Mesenchymal stem cell (in vitro differentiated cells and primary cell): ENCODE results near the gene CA11.
"Not testable (repeated sequence)": the region's sequence is repeated elsewhere in the genome, so short reads cannot be mapped to it uniquely, and the experiment has no call there.

ENCODE experiments used
- DNase-seq: peaks from one replicate; pipeline ENCODE4 v3.0.0-alpha.2; 2013
- H2AFZ ChIP-seq: one replicate; pipeline ENCODE4 v1.6.1; 2013; ENCODE audit warnings: low read depth, mild to moderate bottlenecking, control low read depth, inconsistent platforms, low read length, moderate library complexity
- H2AK5ac ChIP-seq: 2 replicates; pipeline ENCODE4 v1.6.1; 2013; ENCODE audit warnings: low read length, moderate library complexity, mild to moderate bottlenecking, inconsistent platforms; ENCODE audit not compliant: severe bottlenecking
- H2BK120ac ChIP-seq: one replicate; pipeline ENCODE4 v1.6.1; 2013; ENCODE audit warnings: low read depth, mild to moderate bottlenecking, inconsistent platforms, low read length, moderate library complexity
- H2BK12ac ChIP-seq, 2 experiments: one replicate each; pipeline ENCODE4 v1.6.1; 2013; ENCODE audit warnings: inconsistent platforms in 2 of 2, low read length in 2 of 2, mild to moderate bottlenecking in 2 of 2, moderate library complexity in 2 of 2, control low read depth in 1 of 2
- H2BK15ac ChIP-seq: one replicate; pipeline ENCODE4 v1.6.1; 2013; ENCODE audit warnings: mild to moderate bottlenecking, low read depth, inconsistent platforms; ENCODE audit not compliant: poor library complexity, severe bottlenecking
- H2BK5ac ChIP-seq: 2 replicates; pipeline ENCODE4 v1.6.1; 2013; ENCODE audit warnings: low read depth, mild to moderate bottlenecking, low read length, control low read depth, inconsistent platforms; ENCODE audit not compliant: poor library complexity, severe bottlenecking
- H3K14ac ChIP-seq, 2 experiments: one replicate each; pipeline ENCODE4 v1.6.1; 2013; ENCODE audit warnings: inconsistent platforms in 2 of 2, low read length in 2 of 2, control low read depth in 1 of 2, mild to moderate bottlenecking in 1 of 2, moderate library complexity in 1 of 2
- H3K18ac ChIP-seq, 2 experiments: one replicate each; pipeline ENCODE4 v1.6.1; 2013; ENCODE audit warnings: inconsistent platforms in 2 of 2, low read length in 2 of 2, control low read depth in 1 of 2, low read depth in 1 of 2, mild to moderate bottlenecking in 1 of 2
- H3K23ac ChIP-seq, 2 experiments: one replicate each; pipeline ENCODE4 v1.6.1; 2013; ENCODE audit warnings: inconsistent platforms in 2 of 2, low read length in 2 of 2, mild to moderate bottlenecking in 2 of 2, moderate library complexity in 2 of 2, control low read depth in 1 of 2
- H3K27ac ChIP-seq: 2 replicates; pipeline ENCODE4 v1.5.1; 2013; ENCODE audit warnings: mild to moderate bottlenecking, moderate library complexity, low read length, control low read depth, inconsistent platforms; ENCODE audit not compliant: poor library complexity, severe bottlenecking
- H3K27me3 ChIP-seq, 2 experiments: 2 replicates each; pipeline versions ENCODE4 v1.6.1 to v1.7.0; 2013; ENCODE audit warnings: low read length in 2 of 2, mild to moderate bottlenecking in 2 of 2, moderate library complexity in 2 of 2, control low read depth in 1 of 2, inconsistent platforms in 1 of 2; ENCODE audit not compliant: control insufficient read depth in 1 of 2, insufficient read depth in 1 of 2
- H3K36me3 ChIP-seq, 2 experiments: 2 replicates each; pipeline versions ENCODE4 v1.6.1 to v1.7.0; 2013; ENCODE audit warnings: low read length in 2 of 2, control low read depth in 1 of 2, inconsistent platforms in 1 of 2, low read depth in 1 of 2, mild to moderate bottlenecking in 1 of 2; ENCODE audit not compliant: insufficient read depth in 2 of 2, control insufficient read depth in 1 of 2
- H3K4ac ChIP-seq, 2 experiments: one replicate each; pipeline ENCODE4 v1.6.1; 2013; ENCODE audit warnings: inconsistent platforms in 2 of 2, low read length in 2 of 2, mild to moderate bottlenecking in 2 of 2, moderate library complexity in 2 of 2, control low read depth in 1 of 2, low read depth in 1 of 2
- H3K4me1 ChIP-seq: 2 replicates; pipeline ENCODE4 v1.6.1; 2013; ENCODE audit warnings: low read depth, low read length, control low read depth; ENCODE audit not compliant: control insufficient read depth, insufficient read depth
- H3K4me2 ChIP-seq: 2 replicates; pipeline ENCODE4 v1.6.1; 2013; ENCODE audit warnings: low read length, mild to moderate bottlenecking, inconsistent platforms; ENCODE audit not compliant: poor library complexity, severe bottlenecking
- H3K4me3 ChIP-seq, 2 experiments: 2 replicates each; pipeline versions ENCODE4 v1.5.1 to v1.7.0; 2013; ENCODE audit warnings: low read length in 2 of 2, mild to moderate bottlenecking in 2 of 2, control low read depth in 1 of 2, low read depth in 1 of 2; ENCODE audit not compliant: insufficient read depth in 1 of 2
- H3K79me1 ChIP-seq: replicated peaks from 2 replicates; pipeline ENCODE4 v1.6.1; 2013; ENCODE audit warnings: mild to moderate bottlenecking, control low read depth, low read length, inconsistent platforms; ENCODE audit not compliant: poor library complexity, severe bottlenecking
- H3K9ac ChIP-seq: 2 replicates; pipeline ENCODE4 v1.7.0; 2013; ENCODE audit warnings: mild to moderate bottlenecking, low read length, moderate library complexity
- H3K9me3 ChIP-seq: 2 replicates; pipeline ENCODE4 v1.7.0; 2013; ENCODE audit warnings: mild to moderate bottlenecking, low read length; ENCODE audit not compliant: control insufficient read depth
- H4K8ac ChIP-seq: one replicate; pipeline ENCODE4 v1.6.1; 2013; ENCODE audit warnings: inconsistent platforms, mild to moderate bottlenecking, low read length, moderate library complexity
- H4K91ac ChIP-seq: one replicate; pipeline ENCODE4 v1.6.1; 2013; ENCODE audit warnings: mild to moderate bottlenecking, low read length, inconsistent platforms
- WGBS: methylation state at CpG from one replicate; pipeline ENCODE4 v1.1.7; 2013; ENCODE audit warnings: mixed read lengths; 5-methylcytosine and 5-hydroxymethylcytosine counted together

Gene CA11

DNA sequence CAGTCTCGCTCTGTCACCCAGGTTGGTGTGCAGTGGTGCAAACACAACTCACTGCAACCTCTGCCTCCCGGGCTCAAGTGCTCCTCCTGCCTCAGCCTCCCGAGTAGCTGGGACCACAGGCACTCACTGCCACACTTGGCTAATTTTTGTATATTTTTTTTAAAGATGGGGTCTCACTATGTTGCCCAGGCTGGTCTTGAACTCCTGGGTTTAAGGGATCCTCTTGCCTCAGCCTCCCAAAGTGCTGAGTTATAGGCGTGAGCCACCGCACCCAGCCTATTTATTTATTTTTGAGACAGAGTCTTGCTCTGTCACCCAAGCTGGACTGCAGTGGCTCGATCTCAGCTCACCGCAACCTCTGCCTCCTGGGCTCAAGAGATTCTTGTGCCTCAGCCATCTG lies 40.6 kb upstream of the CA11 start:
- 95% methylated on average over 6 of the region's 7 CpGs for whole genome bisulfite sequencing
- H2BK5ac ChIP-seq, H2AK5ac ChIP-seq: not testable (repeated sequence)

DNA sequence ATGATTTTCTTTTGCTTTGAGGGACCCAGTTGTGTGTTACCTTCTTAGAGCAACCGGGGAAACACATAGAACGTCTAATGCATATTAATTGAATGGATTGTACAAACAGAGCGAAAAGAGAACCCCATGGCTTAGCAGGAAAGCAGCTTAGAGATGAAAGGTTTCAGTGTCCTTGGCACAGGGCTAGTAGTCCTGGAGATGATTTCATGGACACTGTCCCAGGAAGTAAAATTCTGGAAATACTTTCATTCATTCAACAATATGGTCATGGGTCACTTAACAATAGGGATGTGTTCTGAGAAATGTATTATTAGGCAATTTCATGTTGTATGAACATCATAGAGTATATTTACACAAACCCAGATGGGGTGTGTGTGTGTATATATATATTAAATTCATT lies 40.1 kb upstream of the CA11 start:
- H3K4me2 ChIP-seq = no peak overlapping the region
- no peak overlapping the region for H3K23ac ChIP-seq
- H3K4me3 ChIP-seq = no peak overlapping the region
- no peak overlapping the region for H2AFZ ChIP-seq
- peaks cover 5 to 7% of the 10 kb centered on the region in 2 experiments for H3K27me3 ChIP-seq
- no peak overlapping the region for H2BK15ac ChIP-seq
- no peak overlapping the region for H3K27ac ChIP-seq
- no peaks in the 10 kb centered on the region for H3K9me3 ChIP-seq
- H4K8ac ChIP-seq = no peak overlapping the region
- H3K4ac ChIP-seq = no peak overlapping the region
- H2BK5ac ChIP-seq = no peak overlapping the region
- H3K18ac ChIP-seq = no peak overlapping the region
- H4K91ac ChIP-seq = no peak overlapping the region
- H3K36me3 ChIP-seq = no peaks in the 10 kb centered on the region
- no peak overlapping the region for H2BK120ac ChIP-seq
- no peak overlapping the region for H2AK5ac ChIP-seq
- H3K14ac ChIP-seq = no peak overlapping the region
- H3K4me1 ChIP-seq = peaks cover 11% of the 10 kb centered on the region
- no peak for DNase-seq
- H3K79me1 ChIP-seq = no peaks in the 10 kb centered on the region
- 100% methylated on average over 3 of the region's 3 CpGs for WGBS
- no peak overlapping the region for H2BK12ac ChIP-seq
- no peak overlapping the region for H3K9ac ChIP-seq

More for the DNA sequence above, 40.6 kb upstream of the CA11 start:
- not testable (repeated sequence) for H3K4ac ChIP-seq, H3K18ac ChIP-seq, H3K9ac ChIP-seq, H3K36me3 ChIP-seq, H2AFZ ChIP-seq, H3K79me1 ChIP-seq, H3K27ac ChIP-seq, H4K91ac ChIP-seq, H3K4me1 ChIP-seq, H3K14ac ChIP-seq, H3K23ac ChIP-seq, H2BK15ac ChIP-seq, H3K4me3 ChIP-seq, H3K9me3 ChIP-seq, H4K8ac ChIP-seq, H3K27me3 ChIP-seq, H2BK120ac ChIP-seq, H2BK12ac ChIP-seq, H3K4me2 ChIP-seq, DNase-seq

DNA sequence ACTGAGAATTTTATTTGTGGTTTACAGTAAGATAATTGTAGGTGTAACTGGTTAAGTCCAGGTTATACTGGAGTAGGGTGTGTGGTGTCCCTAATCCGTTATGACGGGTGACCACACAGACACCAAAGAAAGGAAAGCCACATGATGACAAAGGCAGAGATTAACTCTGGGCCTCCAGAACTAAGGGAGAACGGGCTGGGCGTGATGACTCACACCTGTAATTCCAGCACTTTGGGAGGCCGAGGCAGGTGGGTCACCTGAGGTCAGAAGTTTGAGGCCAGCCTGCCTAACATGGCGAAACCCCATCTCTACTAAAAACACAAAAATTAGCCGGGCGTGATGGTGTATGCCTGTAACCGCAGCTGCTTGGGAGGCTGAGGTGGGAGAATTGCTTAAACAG lies 39.6 kb upstream of the CA11 start:
- no peak overlapping the region for H3K14ac ChIP-seq
- no peak overlapping the region for H4K8ac ChIP-seq
- H2AK5ac ChIP-seq = no peak overlapping the region
- H2BK12ac ChIP-seq = no peak overlapping the region
- no peak for DNase-seq
- H3K27ac ChIP-seq = no peak overlapping the region
- no peaks in the 10 kb centered on the region for H3K79me1 ChIP-seq
- H2BK15ac ChIP-seq = no peak overlapping the region
- peaks cover 5 to 7% of the 10 kb centered on the region in 2 experiments for H3K27me3 ChIP-seq
- peaks cover 15% of the 10 kb centered on the region for H3K4me1 ChIP-seq
- no peak overlapping the region for H3K18ac ChIP-seq
- H2BK120ac ChIP-seq = no peak overlapping the region
- H2BK5ac ChIP-seq = no peak overlapping the region
- H3K36me3 ChIP-seq = no peaks in the 10 kb centered on the region
- H3K9me3 ChIP-seq = no peaks in the 10 kb centered on the region
- H4K91ac ChIP-seq = no peak overlapping the region
- H3K4ac ChIP-seq = no peak overlapping the region
- H3K23ac ChIP-seq = no peak overlapping the region
- H3K4me2 ChIP-seq = no peak overlapping the region
- no peak overlapping the region for H3K9ac ChIP-seq
- WGBS = 87% methylated on average over 8 of the region's 9 CpGs
- H3K4me3 ChIP-seq = no peak overlapping the region
- H2AFZ ChIP-seq = no peak overlapping the region

DNA sequence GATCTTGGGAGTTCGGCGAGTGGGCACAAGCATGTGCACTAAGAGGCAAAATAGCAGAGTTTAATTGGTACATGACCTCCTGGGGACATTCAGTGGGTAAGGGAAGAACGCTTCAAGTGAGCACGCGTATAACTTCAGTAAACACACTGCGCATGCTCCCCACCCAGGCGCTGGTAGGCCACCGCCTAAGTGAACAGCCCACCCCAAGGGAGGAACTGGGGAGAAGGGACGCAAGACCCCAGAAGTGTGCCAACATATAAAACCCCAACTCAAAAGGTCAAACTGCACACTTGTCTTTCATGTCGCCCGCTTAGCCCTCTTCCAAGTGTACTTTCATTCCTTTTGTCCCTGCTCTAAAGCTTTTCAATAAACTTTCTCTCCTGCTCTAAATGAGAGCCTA lies 37.4 kb upstream of the CA11 start:
- Histone ChIP-seq H2BK5ac (no peak overlapping the region), H4K91ac (no peak overlapping the region), H3K4me2 (no peak overlapping the region), H3K27me3 (peaks cover 5 to 8% of the 10 kb centered on the region in 2 experiments), H3K23ac (no peak overlapping the region), H3K27ac (no peak overlapping the region), H2BK12ac (no peak overlapping the region), H3K9ac (no peak overlapping the region), H3K4me3 (peak overlapping the region in 1 of 2 experiments; percentile 57), H3K4me1 (peaks cover 16% of the 10 kb centered on the region), H3K14ac (no peak overlapping the region), H4K8ac (no peak overlapping the region), H3K79me1 (no peaks in the 10 kb centered on the region), H3K36me3 (no peaks in the 10 kb centered on the region), H2AK5ac (no peak overlapping the region), H3K4ac (no peak overlapping the region), H2AFZ (no peak overlapping the region), H3K18ac (no peak overlapping the region), H3K9me3 (no peaks in the 10 kb centered on the region), H2BK120ac (no peak overlapping the region), H2BK15ac (no peak overlapping the region)
- no peak for DNase-seq
- WGBS = 72% methylated on average over 11 of the region's 11 CpGs
